Adrenal gland (tissue), 12 donors: Measurements from ENCODE around the gene ZFP3. TPM values are rescaled to one million over a fixed set of nuclear protein-coding genes. Genes with fewer than 3 reads are reported as not detected.

Source experiments
- DNase-seq, 7 donors: peaks; one replicate each; pipeline ENCODE4 v3.0.0-alpha.2; 2019 to 2020
- H3K27ac ChIP-seq, 5 donors: fragments of 200-600 bp; sonication (generic) in 4 of 5; 1 replicate in 3 of 5; 2 replicates in 2 of 5; pipeline versions ENCODE4 v1.5.1 to v1.8.0; 2016 to 2020; ENCODE audit warnings: mild to moderate bottlenecking in 1 of 5
- H3K27me3 ChIP-seq: fragments of 200-600 bp; 2 replicates; pipeline ENCODE4 v1.8.0; 2021
- H3K36me3 ChIP-seq, 2 donors: fragments of 200-600 bp; replicated peaks in 1 of 2; 1 replicate in 1 of 2; 2 replicates in 1 of 2; pipeline versions ENCODE4 v1.5.1 to v1.8.0; 2018 to 2022
- H3K4me1 ChIP-seq, 2 donors: fragments of 200-600 bp; replicated peaks in 1 of 2; 1 replicate in 1 of 2; 2 replicates in 1 of 2; pipeline versions ENCODE4 v1.5.1 to v1.8.0; 2018 to 2021
- H3K4me3 ChIP-seq, 4 donors: fragments of 200-600 bp; sonication (generic) in 3 of 4; one replicate each; pipeline ENCODE4 v1.5.1; 2016 to 2018
- H3K9me3 ChIP-seq, 3 donors: fragments of 200-600 bp; sonication (generic) in 1 of 3; replicated peaks in 1 of 3; 1 replicate in 2 of 3; 2 replicates in 1 of 3; pipeline versions ENCODE4 v1.5.1 to v1.8.0; 2016 to 2021
- POLR2A ChIP-seq, 2 donors: fragments of 450-650 bp; IDR thresholded peaks; one replicate each; pipeline ENCODE4 v1.6.1; 2017; ENCODE audit warnings: antibody characterized with exemption in 2 of 2, mild to moderate bottlenecking in 2 of 2, moderate library complexity in 1 of 2
- WGBS, 4 donors: extraction: QIAGEN DNeasy Blood & Tissue Kit in 2 of 4; methylation state at CpG; one replicate each; pipeline versions ENCODE4 v1.1.5 to v1.1.7; 2013 to 2017; 5-methylcytosine and 5-hydroxymethylcytosine counted together
- intact Hi-C, 2 donors: fragments of 100-400 bp; cut with DNase I; formaldehyde crosslinking; loops; one replicate each; pipeline versions ENCODE4 v1.14.1 to v1.15.0; 2022 to 2023
- polyA plus RNA-seq, 3 donors: library from polyadenylated mRNA; stranded (reverse); fragments of 200-250 nt in 2 of 3; fragments of 350-450 nt in 1 of 3; fragmentation: Illumina TruSeq in 1 of 3; extraction: RNeasy Lipid Tissue Mini Kit (QIAGEN cat#74804) in 1 of 3; gene quantifications; one replicate each; pipeline ENCODE4 v1.2.3, GENCODE V29; 2013 to 2014
- total RNA-seq, 9 donors: library from RNA; depleted of rRNA in 4 of 9; stranded (reverse); fragments of >200 nt in 4 of 9; fragments of 120-200 nt in 1 of 9; fragmentation: NEBNext Ultra II Directional in 1 of 9; extraction: Animal tissue kit (Norgen Biotek cat#: 25700) in 1 of 9; gene quantifications; one replicate each; pipeline versions ENCODE4 v1.1.0 to v1.2.4, GENCODE V29; 2013 to 2023
- TF ChIP-seq, protein P1 (sequence below), 6 experiments: fragments of 450-650 bp in 4 of 6; fragments of 200-600 bp in 2 of 6; sonication (generic) in 1 of 6; IDR thresholded peaks; 1 replicate in 5 of 6; 2 replicates in 1 of 6; pipeline versions ENCODE4 v1.5.1 to v1.8.0; 2016 to 2021; ENCODE audit warnings: antibody characterized with exemption in 6 of 6, mild to moderate bottlenecking in 2 of 6, moderate library complexity in 1 of 6
- donor health status: healthy with polysubstance abuse.
- donor health status: Bipolar disorder and iron deficiency.
- donor health status: DM: yes; HTN: yes; CAD: no.
- donor health status: DM: no; HTN: no; CAD: no.
- donor health status: DM: no; HTN: no; CAD: no.
- donor health status: DM: yes; HTN: yes; CAD: no.

ZFP3 gene
- total and polyA plus RNA-seq, 12 donors = 1.6 to 8.4 (median 4.4) TPM

DNA sequence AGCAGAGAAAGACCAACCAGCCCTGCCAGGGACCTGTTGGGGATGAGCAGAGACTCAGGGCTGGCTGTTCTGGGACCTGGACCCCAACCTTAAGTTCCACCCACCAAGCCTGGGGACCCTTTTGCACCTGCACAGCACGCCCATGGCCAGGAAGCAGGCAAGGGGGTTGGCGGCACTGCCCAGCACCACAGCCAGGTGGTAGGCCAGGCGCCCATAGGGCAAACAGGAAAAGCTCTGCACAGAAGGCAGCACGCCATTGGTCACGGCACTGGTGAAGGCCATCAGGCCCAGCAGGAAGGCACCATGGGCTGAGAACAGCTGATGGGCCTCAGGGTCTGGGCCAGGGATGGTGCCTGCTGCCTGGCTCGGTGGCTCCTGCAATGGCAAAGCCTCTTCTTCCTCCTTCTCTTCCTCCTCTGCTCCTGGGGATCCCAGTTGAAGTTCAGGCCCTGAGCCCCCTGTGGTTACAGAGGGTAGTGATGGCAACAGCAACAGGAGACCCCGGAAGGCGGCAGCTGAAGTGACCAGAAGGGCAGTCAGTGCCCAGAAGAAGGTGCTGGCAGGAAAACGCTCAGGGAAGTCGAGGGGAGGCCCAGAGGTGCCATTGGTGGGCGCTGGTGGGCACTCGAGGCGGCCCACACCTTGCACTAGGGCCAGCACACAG lies 44.8 kb upstream of the ZFP3 start:
- TF ChIP-seq POLR2A (IDR thresholded peaks at IDR 0.05) = no peak
- TF ChIP-seq, protein P1, sequence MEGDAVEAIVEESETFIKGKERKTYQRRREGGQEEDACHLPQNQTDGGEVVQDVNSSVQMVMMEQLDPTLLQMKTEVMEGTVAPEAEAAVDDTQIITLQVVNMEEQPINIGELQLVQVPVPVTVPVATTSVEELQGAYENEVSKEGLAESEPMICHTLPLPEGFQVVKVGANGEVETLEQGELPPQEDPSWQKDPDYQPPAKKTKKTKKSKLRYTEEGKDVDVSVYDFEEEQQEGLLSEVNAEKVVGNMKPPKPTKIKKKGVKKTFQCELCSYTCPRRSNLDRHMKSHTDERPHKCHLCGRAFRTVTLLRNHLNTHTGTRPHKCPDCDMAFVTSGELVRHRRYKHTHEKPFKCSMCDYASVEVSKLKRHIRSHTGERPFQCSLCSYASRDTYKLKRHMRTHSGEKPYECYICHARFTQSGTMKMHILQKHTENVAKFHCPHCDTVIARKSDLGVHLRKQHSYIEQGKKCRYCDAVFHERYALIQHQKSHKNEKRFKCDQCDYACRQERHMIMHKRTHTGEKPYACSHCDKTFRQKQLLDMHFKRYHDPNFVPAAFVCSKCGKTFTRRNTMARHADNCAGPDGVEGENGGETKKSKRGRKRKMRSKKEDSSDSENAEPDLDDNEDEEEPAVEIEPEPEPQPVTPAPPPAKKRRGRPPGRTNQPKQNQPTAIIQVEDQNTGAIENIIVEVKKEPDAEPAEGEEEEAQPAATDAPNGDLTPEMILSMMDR (IDR thresholded peaks at IDR 0.05) = no peak
- H3K36me3 ChIP-seq = no peaks in the 10 kb centered on the region
- H3K4me3 ChIP-seq = no peak overlapping the region
- no peak overlapping the region for H3K27ac ChIP-seq
- intact Hi-C loops = no loop called here
- WGBS, 4 donors = 78 to 97% (median 87%) methylated on average over 7 to 13 of the region's 13 CpGs
- DNase-seq = no peak
- peaks cover 6% of the 10 kb centered on the region for H3K27me3 ChIP-seq
- H3K4me1 ChIP-seq = peaks cover 0 to 3% of the 10 kb centered on the region in 2 donors
- no peaks in the 10 kb centered on the region for H3K9me3 ChIP-seq

DNA sequence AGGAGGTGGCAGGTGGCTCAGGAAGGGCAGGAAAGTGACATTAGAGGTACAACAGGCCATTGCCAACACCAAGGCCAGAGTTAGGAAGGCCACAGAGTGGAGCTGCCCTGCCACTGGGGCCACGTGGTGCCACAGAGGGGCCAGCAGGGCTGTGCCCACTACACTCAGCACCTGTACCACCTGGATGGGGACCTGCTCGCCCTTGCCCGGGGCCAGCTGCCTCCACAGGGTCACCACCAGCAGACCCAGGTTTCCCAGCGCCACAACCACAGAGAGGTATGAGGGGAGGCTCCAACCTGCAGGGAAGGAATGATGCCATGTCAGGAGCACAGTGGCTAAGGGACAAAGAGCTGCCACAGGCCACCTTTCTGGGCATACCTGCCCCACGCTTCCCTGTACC lies 44.2 kb upstream of the ZFP3 start:
- no peaks in the 10 kb centered on the region for H3K9me3 ChIP-seq
- no peak overlapping the region for H3K4me3 ChIP-seq
- peaks cover 6% of the 10 kb centered on the region for H3K27me3 ChIP-seq
- 72 to 96% (median 86%) methylated on average over 3 to 5 of the region's 5 CpGs for WGBS, 4 donors
- TF ChIP-seq, protein P1 (IDR thresholded peaks at IDR 0.05) = no peak
- TF ChIP-seq POLR2A (IDR thresholded peaks at IDR 0.05) = no peak
- DNase-seq = no peak
- no peaks in the 10 kb centered on the region for H3K36me3 ChIP-seq
- no peak overlapping the region for H3K27ac ChIP-seq
- H3K4me1 ChIP-seq = peaks cover 0 to 3% of the 10 kb centered on the region in 2 donors
- intact Hi-C loops = no loop called here

DNA sequence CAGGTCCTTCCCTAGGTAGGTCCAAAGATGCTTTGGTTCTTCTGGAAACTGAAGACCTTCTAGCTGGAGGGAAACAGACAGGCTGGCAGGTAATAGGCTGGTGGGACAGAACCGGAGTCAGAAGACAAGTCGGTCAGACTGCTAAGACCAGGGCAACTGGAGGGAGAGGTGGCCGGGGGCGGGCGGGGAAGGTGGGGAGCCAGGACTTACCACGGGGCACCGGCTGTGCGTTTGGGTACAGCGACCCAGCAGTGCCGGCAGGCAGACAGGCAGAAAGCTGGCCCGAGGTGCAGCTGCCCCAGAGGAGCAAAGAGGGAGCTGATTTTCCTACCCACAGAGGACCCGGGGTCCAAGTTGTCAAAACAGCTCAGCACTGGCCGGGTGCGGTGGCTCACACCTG lies 43.6 kb upstream of the ZFP3 start:
- WGBS, 4 donors = 85 to 95% (median 87%) methylated on average over 10 to 14 of the region's 14 CpGs
- Histone ChIP-seq H3K27me3 (peaks cover 6% of the 10 kb centered on the region), H3K9me3 (no peaks in the 10 kb centered on the region), H3K36me3 (no peaks in the 10 kb centered on the region), H3K4me3 (no peak overlapping the region), H3K27ac (no peak overlapping the region), H3K4me1 (peaks cover 0 to 3% of the 10 kb centered on the region in 2 donors)
- TF ChIP-seq, protein P1 (IDR thresholded peaks at IDR 0.05) = no peak
- TF ChIP-seq POLR2A (IDR thresholded peaks at IDR 0.05) = no peak
- intact Hi-C loops = no loop called here
- DNase-seq = no peak

DNA sequence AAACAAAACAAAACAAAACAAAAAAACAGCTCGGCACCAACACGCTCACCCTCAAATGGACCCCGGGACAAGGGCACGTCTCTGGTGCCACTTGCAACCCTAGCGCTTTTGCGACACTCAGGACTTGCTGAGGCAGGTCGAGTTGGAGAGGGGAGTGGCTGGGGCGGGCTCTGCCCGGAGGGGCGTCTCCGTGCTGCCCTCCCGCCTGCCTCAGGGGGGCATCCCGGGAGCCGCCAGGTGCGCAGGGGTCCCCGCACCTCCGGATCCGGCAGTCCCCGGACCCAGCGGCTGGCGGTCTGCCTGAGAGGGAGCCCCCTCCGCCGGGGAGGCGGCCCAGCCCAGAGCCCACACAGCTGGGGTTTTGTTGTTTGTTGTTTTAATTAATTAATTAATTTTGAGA lies 43.0 kb upstream of the ZFP3 start, which contains the start of gene SLC52A1:
Gene SLC52A1, minus strand, starts transcription at position 112 of the 400 bp plus-strand sequence. CDS start 820 bp downstream, outside the sequence.
- no peak for DNase-seq
- WGBS, 4 donors = 7 to 33% (median 12%) methylated on average over 6 to 24 of the region's 24 CpGs
- Histone ChIP-seq H3K4me3 (peak within 1 kb of the TSS in 1 of 4 donors; percentile 26), H3K27me3 (peaks cover 6% of the 10 kb centered on the region), H3K36me3 (no peaks in the 10 kb centered on the region), H3K27ac (no peak within 1 kb of the TSS), H3K4me1 (peaks cover 0 to 3% of the 10 kb centered on the region in 2 donors), H3K9me3 (no peaks in the 10 kb centered on the region)
- intact Hi-C loops = no loop called here
- TF ChIP-seq, protein P1 (IDR thresholded peaks at IDR 0.05) = no peak
- no peak for TF ChIP-seq POLR2A (IDR thresholded peaks at IDR 0.05)
